HG03175 (cell line): ENCODE results near the gene CAMTA1.
"Not testable (repeated sequence)": the region's sequence is repeated elsewhere in the genome, so short reads cannot be mapped to it uniquely, and the experiment has no call there.

Experiments used
- ATAC-seq: cut with Tn5 transposase; IDR thresholded peaks from one replicate; pipeline ENCODE4 v1.9.1; 2021; ENCODE audit warnings: mild to moderate bottlenecking, moderate library complexity; ENCODE audit not compliant: unreplicated experiment

Gene CAMTA1

GRCh38 chr1:6905790-6906189, 120.5 kb downstream of the CAMTA1 start:
- ATAC-seq: no peak

- ATAC-seq: no peak
These were observed 121.5 kb downstream of the CAMTA1 start for GRCh38 chr1:6906783-6907182.

- no peak for ATAC-seq
These were observed 121.9 kb downstream of the CAMTA1 start for GRCh38 chr1:6907201-6907600.

- ATAC-seq: no peak
These were observed 122.6 kb downstream of the CAMTA1 start for GRCh38 chr1:6907676-6908434.

- ATAC-seq: no peak
These were observed 124.1 kb downstream of the CAMTA1 start for GRCh38 chr1:6909401-6909800.

- ATAC-seq: no peak
These were observed 124.6 kb downstream of the CAMTA1 start for GRCh38 chr1:6909857-6910256.

- no peak for ATAC-seq
These were observed 126.0 kb downstream of the CAMTA1 start for GRCh38 chr1:6911021-6911941.

GRCh38 chr1:6911974-6912373, 126.7 kb downstream of the CAMTA1 start:
- ATAC-seq: no peak

GRCh38 chr1:6912518-6912917, 127.3 kb downstream of the CAMTA1 start:
- no peak for ATAC-seq

- no peak for ATAC-seq
These were observed 127.8 kb downstream of the CAMTA1 start for GRCh38 chr1:6913086-6913485.

GRCh38 chr1:6914706-6915105, 129.5 kb downstream of the CAMTA1 start:
- no peak for ATAC-seq

- no peak for ATAC-seq
These were observed 130.8 kb downstream of the CAMTA1 start for GRCh38 chr1:6915999-6916565.

GRCh38 chr1:6917067-6917466, 131.8 kb downstream of the CAMTA1 start:
- ATAC-seq: no peak

GRCh38 chr1:6918186-6918924, 133.1 kb downstream of the CAMTA1 start:
- ATAC-seq: no peak

- ATAC-seq: no peak
These were observed 133.8 kb downstream of the CAMTA1 start for GRCh38 chr1:6918925-6919511.

- ATAC-seq: not testable (repeated sequence)
These were observed 136.3 kb downstream of the CAMTA1 start for GRCh38 chr1:6921506-6921905.

GRCh38 chr1:6922096-6922931, 137.1 kb downstream of the CAMTA1 start:
- ATAC-seq: no peak

- ATAC-seq: no peak
These were observed 137.8 kb downstream of the CAMTA1 start for GRCh38 chr1:6923012-6923411.

GRCh38 chr1:6923416-6923815, 138.2 kb downstream of the CAMTA1 start:
- no peak for ATAC-seq
